ENCODE data around the gene CCT7. TPM values are rescaled to one million over a fixed set of nuclear protein-coding genes. Genes with fewer than 3 reads are reported as not detected.
A peak's percentile ranks its signal among the peaks of the same experiment; 100 is the strongest.

Gene CCT7
- total and polyA plus RNA-seq, 5 donors, result 190 to 226 (median 210) TPM

- Histone ChIP-seq H3K27ac (ENCODE audit: low read length) (no peak overlapping the region), H3K9me3 (ENCODE audit: control insufficient read depth, low read length) (no peaks in the 10 kb centered on the region), H3K4me3 (ENCODE audit: low read length) (no peak overlapping the region), H3K4me1 (ENCODE audit: control insufficient read depth, insufficient read depth, low read length) (no peaks in the 10 kb centered on the region), H3K27me3 (ENCODE audit: control insufficient read depth, insufficient read depth) (no peaks in the 10 kb centered on the region)
- ATAC-seq, result no peak
- intact Hi-C loops (cut with DNase I), result no loop called here
- WGBS, result 2% methylated on average over 82 of the region's 82 CpGs
- DNase-seq, result peak; percentile 14 to 55 (median 41)
Observed at GRCh38 chr2:73291461-73292315, 57.6 kb downstream of the CCT7 start.

GRCh38 chr2:73292316-73292905 lies 58.3 kb downstream of the CCT7 start:
- Histone ChIP-seq H3K4me3 (ENCODE audit: low read length) (no peak overlapping the region), H3K27ac (ENCODE audit: low read length) (no peak overlapping the region), H3K27me3 (ENCODE audit: control insufficient read depth, insufficient read depth) (no peaks in the 10 kb centered on the region), H3K4me1 (ENCODE audit: control insufficient read depth, insufficient read depth, low read length) (no peaks in the 10 kb centered on the region), H3K9me3 (ENCODE audit: control insufficient read depth, low read length) (no peaks in the 10 kb centered on the region)
- DNase-seq (peak in 1 of 3 donors; percentile 60), ATAC-seq (no peak)
- intact Hi-C loops (cut with DNase I), result no loop called here
- WGBS, result 4% methylated on average over 38 of the region's 38 CpGs

- no peaks in the 10 kb centered on the region for H3K9me3 ChIP-seq (ENCODE audit: control insufficient read depth, low read length)
- H3K4me3 ChIP-seq (ENCODE audit: low read length), result peak overlapping the region; percentile 41
- DNase-seq (peak in 1 of 3 donors; percentile 32), ATAC-seq (no peak)
- no peak overlapping the region for H3K27ac ChIP-seq (ENCODE audit: low read length)
- WGBS, result 2% methylated on average over 64 of the region's 64 CpGs
- intact Hi-C loops (cut with DNase I), result no loop called here
- H3K4me1 ChIP-seq (ENCODE audit: control insufficient read depth, insufficient read depth, low read length), result no peaks in the 10 kb centered on the region
- no peaks in the 10 kb centered on the region for H3K27me3 ChIP-seq (ENCODE audit: control insufficient read depth, insufficient read depth)
Observed at GRCh38 chr2:73292906-73293533, 58.9 kb downstream of the CCT7 start.

- 1% methylated on average over 45 of the region's 45 CpGs for WGBS
- H3K4me3 ChIP-seq (ENCODE audit: low read length), result peak within 1 kb of the TSS; percentile 41
- peak; percentile 46 to 77 for ATAC-seq
- no peaks in the 10 kb centered on the region for H3K27me3 ChIP-seq (ENCODE audit: control insufficient read depth, insufficient read depth)
- H3K4me1 ChIP-seq (ENCODE audit: control insufficient read depth, insufficient read depth, low read length), result no peaks in the 10 kb centered on the region
- DNase-seq, result peak; percentile 53 to 75 (median 69)
- no peaks in the 10 kb centered on the region for H3K9me3 ChIP-seq (ENCODE audit: control insufficient read depth, low read length)
- no peak within 1 kb of the TSS for H3K27ac ChIP-seq (ENCODE audit: low read length)
- intact Hi-C loops (cut with DNase I), result no loop called here
Observed at GRCh38 chr2:73293534-73294171, 59.5 kb downstream of the CCT7 start, which contains the start of gene EGR4. TSS of gene EGR4 (minus strand) at chr2:73293548. CDS start at chr2:73293317, 231 bp downstream.

- H3K4me1 ChIP-seq (ENCODE audit: control insufficient read depth, insufficient read depth, low read length), result no peaks in the 10 kb centered on the region
- DNase-seq, result no peak
- intact Hi-C loops (cut with DNase I), result no loop called here
- no peaks in the 10 kb centered on the region for H3K9me3 ChIP-seq (ENCODE audit: control insufficient read depth, low read length)
- ATAC-seq, result no peak
- H3K4me3 ChIP-seq (ENCODE audit: low read length), result no peak overlapping the region
- no peaks in the 10 kb centered on the region for H3K27me3 ChIP-seq (ENCODE audit: control insufficient read depth, insufficient read depth)
- 89% methylated on average over 2 of the region's 2 CpGs for WGBS
- H3K27ac ChIP-seq (ENCODE audit: low read length), result no peak overlapping the region
Observed at GRCh38 chr2:73294239-73294638, 60.1 kb downstream of the CCT7 start.

GRCh38 chr2:73295751-73296400 lies 61.8 kb downstream of the CCT7 start:
- H3K4me3 ChIP-seq (ENCODE audit: low read length), result no peak overlapping the region
- ATAC-seq (no peak), DNase-seq (no peak)
- no peaks in the 10 kb centered on the region for H3K27me3 ChIP-seq (ENCODE audit: control insufficient read depth, insufficient read depth)
- H3K27ac ChIP-seq (ENCODE audit: low read length), result no peak overlapping the region
- 30% methylated on average over 5 of the region's 5 CpGs for WGBS
- H3K9me3 ChIP-seq (ENCODE audit: control insufficient read depth, low read length), result no peaks in the 10 kb centered on the region
- H3K4me1 ChIP-seq (ENCODE audit: control insufficient read depth, insufficient read depth, low read length), result no peaks in the 10 kb centered on the region
- intact Hi-C loops (cut with DNase I), result no loop called here

GRCh38 chr2:73297151-73297559 lies 63.0 kb downstream of the CCT7 start:
- DNase-seq, result no peak
- no peak overlapping the region for H3K27ac ChIP-seq (ENCODE audit: low read length)
- 17% methylated on average over 2 of the region's 2 CpGs for WGBS
- H3K9me3 ChIP-seq (ENCODE audit: control insufficient read depth, low read length), result no peaks in the 10 kb centered on the region
- intact Hi-C loops (cut with DNase I), result no loop called here
- H3K27me3 ChIP-seq (ENCODE audit: control insufficient read depth, insufficient read depth), result no peaks in the 10 kb centered on the region
- no peak for ATAC-seq
- H3K4me1 ChIP-seq (ENCODE audit: control insufficient read depth, insufficient read depth, low read length), result no peaks in the 10 kb centered on the region
- no peak overlapping the region for H3K4me3 ChIP-seq (ENCODE audit: low read length)

- DNase-seq (no peak), ATAC-seq (no peak)
- H3K9me3 ChIP-seq (ENCODE audit: control insufficient read depth, low read length), result no peaks in the 10 kb centered on the region
- no peak overlapping the region for H3K27ac ChIP-seq (ENCODE audit: low read length)
- no peaks in the 10 kb centered on the region for H3K27me3 ChIP-seq (ENCODE audit: control insufficient read depth, insufficient read depth)
- no peak overlapping the region for H3K4me3 ChIP-seq (ENCODE audit: low read length)
- intact Hi-C loops (cut with DNase I), result no loop called here
- 59% methylated on average over 4 of the region's 4 CpGs for WGBS
- no peaks in the 10 kb centered on the region for H3K4me1 ChIP-seq (ENCODE audit: control insufficient read depth, insufficient read depth, low read length)
Observed at GRCh38 chr2:73297586-73297985, 63.5 kb downstream of the CCT7 start.

GRCh38 chr2:73300926-73301325 lies 66.8 kb downstream of the CCT7 start:
- DNase-seq (no peak), ATAC-seq (no peak)
- H3K27me3 ChIP-seq (ENCODE audit: control insufficient read depth, insufficient read depth), result no peaks in the 10 kb centered on the region
- H3K9me3 ChIP-seq (ENCODE audit: control insufficient read depth, low read length), result no peaks in the 10 kb centered on the region
- no peak overlapping the region for H3K4me3 ChIP-seq (ENCODE audit: low read length)
- intact Hi-C loops (cut with DNase I), result no loop called here
- H3K4me1 ChIP-seq (ENCODE audit: control insufficient read depth, insufficient read depth, low read length), result no peaks in the 10 kb centered on the region
- no peak overlapping the region for H3K27ac ChIP-seq (ENCODE audit: low read length)
- WGBS, result 64% methylated on average over 3 of the region's 3 CpGs

- Histone ChIP-seq H3K4me3 (ENCODE audit: low read length) (no peak overlapping the region), H3K4me1 (ENCODE audit: control insufficient read depth, insufficient read depth, low read length) (no peaks in the 10 kb centered on the region), H3K27ac (ENCODE audit: low read length) (no peak overlapping the region), H3K27me3 (ENCODE audit: control insufficient read depth, insufficient read depth) (no peaks in the 10 kb centered on the region), H3K9me3 (ENCODE audit: control insufficient read depth, low read length) (no peaks in the 10 kb centered on the region)
- DNase-seq (no peak), ATAC-seq (no peak)
- WGBS, result 60% methylated on average over 4 of the region's 4 CpGs
- intact Hi-C loops (cut with DNase I), result no loop called here
Observed at GRCh38 chr2:73301636-73302035, 67.5 kb downstream of the CCT7 start.
